Muscle of arm (tissue), 12 donors: ENCODE results near the gene TSPAN9. TPM values are rescaled to one million over a fixed set of nuclear protein-coding genes. Genes with fewer than 3 reads are reported as not detected.

Source experiments
- DNase-seq: peaks from one replicate; pipeline ENCODE4 v3.0.0-alpha.2; 2013
- polyA plus RNA-seq, 12 donors: library from polyadenylated mRNA; unstranded; fragments of 120-200 nt; gene quantifications; one replicate each; pipeline ENCODE4 v1.2.1, GENCODE V29; 2013; ENCODE audit not compliant: insufficient read length in 12 of 12

Gene TSPAN9
- polyA plus RNA-seq, 12 donors, result 55.2 to 563 (median 115) TPM

- no peak for DNase-seq
Measured at GRCh38 chr12:3222979-3223378, 145.8 kb downstream of the TSPAN9 start.

GRCh38 chr12:3223601-3224529 is 146.7 kb downstream of the TSPAN9 start:
- no peak for DNase-seq

- DNase-seq, result no peak
Measured at GRCh38 chr12:3224530-3224903, 147.3 kb downstream of the TSPAN9 start.

- DNase-seq, result no peak
Measured at GRCh38 chr12:3225154-3225795, 148.1 kb downstream of the TSPAN9 start.

GRCh38 chr12:3225796-3226180 is 148.6 kb downstream of the TSPAN9 start:
- DNase-seq, result no peak

GRCh38 chr12:3226264-3226663 is 149.1 kb downstream of the TSPAN9 start:
- DNase-seq, result no peak

- no peak for DNase-seq
Measured at GRCh38 chr12:3227076-3227975, 150.1 kb downstream of the TSPAN9 start.

GRCh38 chr12:3228552-3228951 is 151.4 kb downstream of the TSPAN9 start:
- DNase-seq, result no peak

- DNase-seq, result no peak
Measured at GRCh38 chr12:3229577-3229976, 152.4 kb downstream of the TSPAN9 start.

GRCh38 chr12:3230758-3231375 is 153.7 kb downstream of the TSPAN9 start:
- no peak for DNase-seq

- peak; percentile 41 for DNase-seq
Measured at GRCh38 chr12:3231399-3231876, 154.3 kb downstream of the TSPAN9 start.

GRCh38 chr12:3233797-3234196 is 156.6 kb downstream of the TSPAN9 start:
- DNase-seq, result no peak

- DNase-seq, result no peak
Measured at GRCh38 chr12:3236345-3237187, 159.4 kb downstream of the TSPAN9 start.

GRCh38 chr12:3238196-3238595 is 161.0 kb downstream of the TSPAN9 start:
- DNase-seq, result no peak

- DNase-seq, result no peak
Measured at GRCh38 chr12:3241621-3242020, 164.4 kb downstream of the TSPAN9 start.

- DNase-seq, result no peak
Measured at GRCh38 chr12:3242199-3242863, 165.2 kb downstream of the TSPAN9 start.

- DNase-seq, result no peak
Measured at GRCh38 chr12:3243376-3244084, 166.4 kb downstream of the TSPAN9 start.

- DNase-seq, result no peak
Measured at GRCh38 chr12:3244219-3244750, 167.1 kb downstream of the TSPAN9 start.

GRCh38 chr12:3246253-3246652 is 169.1 kb downstream of the TSPAN9 start:
- no peak for DNase-seq
